H1 (cell line): ENCODE measurements around the gene PTPN2. TPM values are rescaled to one million over a fixed set of nuclear protein-coding genes. Genes with fewer than 3 reads are reported as not detected.

Source experiments
- CTCF ChIA-PET: fragments of 300-600 bp; sonication (Branson Sonifier 250); formaldehyde crosslinking; loops from one replicate; lab custom pipeline; 2021; ENCODE audit not compliant: partially characterized antibody; lab: Charles Lee
- POLR2A ChIA-PET: fragments of 300-600 bp; sonication (Branson Sonifier 250); formaldehyde crosslinking; loops from one replicate; lab custom pipeline; 2021; ENCODE audit warnings: inconsistent platforms; ENCODE audit not compliant: partially characterized antibody; lab: Charles Lee
- DNase-seq, 2 experiments: peaks; one replicate each; pipeline versions ENCODE4 v3.0.0 to v3.0.0-alpha.2; 2010 to 2022; ENCODE audit warnings: low spot score in 2 of 2, low read depth in 1 of 2, mixed read lengths in 1 of 2
- FAIRE-seq: peaks from 2 replicates; lab custom pipeline; 2011; peaks lifted over from hg19 to GRCh38; lab: Jason Lieb, UNC
- H2AFZ ChIP-seq: 2 replicates; pipeline ENCODE4 v1.8.1; 2012; ENCODE audit warnings: low read length, inconsistent platforms
- H2AK5ac ChIP-seq: 2 replicates; pipeline ENCODE4 v1.6.1; 2013; ENCODE audit warnings: low read depth, low read length
- H2BK120ac ChIP-seq: replicated peaks from 2 replicates; pipeline ENCODE3; 2013; ENCODE audit warnings: low read depth, low read length, inconsistent platforms
- H2BK12ac ChIP-seq: 2 replicates; pipeline ENCODE4 v1.6.1; 2013; ENCODE audit warnings: low read depth, low read length
- H2BK15ac ChIP-seq: 2 replicates; pipeline ENCODE4 v1.6.1; 2013; ENCODE audit warnings: low read length
- H2BK20ac ChIP-seq: 2 replicates; pipeline ENCODE4 v1.6.1; 2013; ENCODE audit warnings: low read length
- H2BK5ac ChIP-seq: 2 replicates; pipeline ENCODE4 v1.6.1; 2013; ENCODE audit warnings: low read depth, low read length
- H3K14ac ChIP-seq: 2 replicates; pipeline ENCODE4 v1.6.1; 2013; ENCODE audit warnings: inconsistent platforms; ENCODE audit not compliant: insufficient read length
- H3K18ac ChIP-seq: 2 replicates; pipeline ENCODE4 v1.6.1; 2013; ENCODE audit warnings: low read length; ENCODE audit errors: extremely low read depth
- H3K23ac ChIP-seq: 2 replicates; pipeline ENCODE4 v1.6.1; 2013; ENCODE audit warnings: inconsistent platforms; ENCODE audit not compliant: insufficient read length
- H3K23me2 ChIP-seq: 2 replicates; pipeline ENCODE4 v1.6.1; 2013; ENCODE audit warnings: low read depth, low read length
- H3K27ac ChIP-seq: 2 replicates; pipeline ENCODE4 v1.6.1; 2011; ENCODE audit warnings: low read depth, low read length, inconsistent platforms
- H3K27me3 ChIP-seq, 4 experiments: replicated peaks in 1 of 4; 1 replicate in 1 of 4; 2 replicates in 3 of 4; pipeline versions ENCODE4 v1.6.1 to v1.8.1; 2011 to 2013; ENCODE audit warnings: low read length in 3 of 4, mild to moderate bottlenecking in 3 of 4, inconsistent platforms in 2 of 4, mixed read lengths in 2 of 4, moderate library complexity in 1 of 4; ENCODE audit not compliant: control insufficient read depth in 3 of 4, insufficient read depth in 3 of 4; ENCODE audit errors: extremely low read depth in 1 of 4
- H3K36me3 ChIP-seq, 4 experiments: 2 replicates each; pipeline versions ENCODE4 v1.6.1 to v1.8.1; 2011 to 2013; ENCODE audit warnings: mild to moderate bottlenecking in 4 of 4, low read length in 3 of 4, moderate library complexity in 2 of 4, control low read depth in 1 of 4, inconsistent platforms in 1 of 4; ENCODE audit not compliant: insufficient read depth in 4 of 4, control insufficient read depth in 2 of 4
- H3K4ac ChIP-seq: replicated peaks from 2 replicates; pipeline ENCODE3; 2013; ENCODE audit warnings: low read length, low read depth, mixed read lengths, inconsistent platforms; ENCODE audit not compliant: insufficient read length
- H3K4me1 ChIP-seq, 4 experiments: replicated peaks in 1 of 4; 1 replicate in 1 of 4; 2 replicates in 3 of 4; pipeline versions ENCODE4 v1.6.1 to v1.8.1; 2011 to 2013; ENCODE audit warnings: low read length in 3 of 4, inconsistent platforms in 2 of 4, mixed read lengths in 1 of 4; ENCODE audit not compliant: insufficient read depth in 4 of 4, control insufficient read depth in 3 of 4
- H3K4me2 ChIP-seq, 2 experiments: 2 replicates each; pipeline versions ENCODE4 v1.6.1 to v1.8.1; 2011 to 2013; ENCODE audit warnings: low read depth in 2 of 2, low read length in 2 of 2, control low read depth in 1 of 2, inconsistent platforms in 1 of 2, mild to moderate bottlenecking in 1 of 2; ENCODE audit not compliant: insufficient read depth in 1 of 2
- H3K4me3 ChIP-seq, 4 experiments: fragments of 200-600, 300-600 bp in 1 of 4; sonication (generic), shearing (Covaris generic), sonication (Bioruptor Twin) in 1 of 4; 2 replicates each; pipeline versions ENCODE4 v1.5.1 to v1.8.1; 2011 to 2016; ENCODE audit warnings: low read length in 4 of 4, low read depth in 3 of 4, control low read depth in 2 of 4, inconsistent platforms in 2 of 4, mild to moderate bottlenecking in 2 of 4, mixed read lengths in 1 of 4, moderate library complexity in 1 of 4; ENCODE audit not compliant: insufficient read depth in 2 of 4; ENCODE audit errors: extremely low read depth in 1 of 4
- H3K56ac ChIP-seq: replicated peaks from 2 replicates; pipeline ENCODE3; 2013; ENCODE audit warnings: low read depth, mild to moderate bottlenecking, mixed read lengths, low read length, inconsistent platforms; ENCODE audit not compliant: insufficient read length
- H3K79me1 ChIP-seq: 2 replicates; pipeline ENCODE4 v1.6.1; 2013; ENCODE audit warnings: low read depth, low read length, control low read depth
- H3K79me2 ChIP-seq, 2 experiments: 2 replicates each; pipeline versions ENCODE4 v1.6.1 to v1.8.1; 2012 to 2013; ENCODE audit warnings: low read length in 2 of 2, mild to moderate bottlenecking in 2 of 2, inconsistent platforms in 1 of 2; ENCODE audit not compliant: insufficient read depth in 2 of 2, control insufficient read depth in 1 of 2
- H3K9ac ChIP-seq, 4 experiments: replicated peaks in 1 of 4; 1 replicate in 1 of 4; 2 replicates in 3 of 4; pipeline versions ENCODE4 v1.6.1 to v1.8.1; 2011 to 2013; ENCODE audit warnings: low read depth in 3 of 4, low read length in 3 of 4, control low read depth in 2 of 4, mild to moderate bottlenecking in 2 of 4, moderate library complexity in 2 of 4, inconsistent platforms in 1 of 4; ENCODE audit errors: extremely low read depth in 1 of 4
- H3K9me3 ChIP-seq, 2 experiments: 2 replicates each; pipeline versions ENCODE4 v1.6.1 to v1.8.1; 2012 to 2013; ENCODE audit warnings: mild to moderate bottlenecking in 2 of 2, moderate library complexity in 2 of 2, control low read depth in 1 of 2, inconsistent platforms in 1 of 2, low read depth in 1 of 2, low read length in 1 of 2, mixed read lengths in 1 of 2; ENCODE audit not compliant: insufficient read depth in 2 of 2
- H4K20me1 ChIP-seq, 2 experiments: replicated peaks in 1 of 2; 2 replicates each; pipeline versions ENCODE3 to v1.8.1; 2011 to 2013; ENCODE audit warnings: inconsistent platforms in 2 of 2, low read length in 2 of 2, mild to moderate bottlenecking in 1 of 2; ENCODE audit not compliant: insufficient read depth in 2 of 2, control insufficient read depth in 1 of 2
- H4K5ac ChIP-seq: 2 replicates; pipeline ENCODE4 v1.6.1; 2013; ENCODE audit warnings: low read length, low read depth, mixed read lengths, inconsistent platforms; ENCODE audit not compliant: insufficient read length
- H4K8ac ChIP-seq: 2 replicates; pipeline ENCODE4 v1.8.0; 2013; ENCODE audit warnings: mild to moderate bottlenecking, moderate library complexity, low read length, inconsistent platforms; ENCODE audit not compliant: insufficient read depth; ENCODE audit errors: extremely low read depth
- H4K91ac ChIP-seq: replicated peaks from 2 replicates; pipeline ENCODE3; 2013; ENCODE audit warnings: low read length, mixed read lengths, inconsistent platforms; ENCODE audit not compliant: insufficient read length
- CBX5 ChIP-seq: fragments of 300-800, 300-1000 bp; sonication (generic); IDR thresholded peaks from 2 replicates; pipeline ENCODE4 v1.7.1; 2016; ENCODE audit warnings: antibody characterized with exemption, low read length, low read depth
- CEBPB ChIP-seq: IDR thresholded peaks from 2 replicates; pipeline ENCODE4 v1.6.1; 2012; ENCODE audit warnings: low read depth, low read length
- EP300 ChIP-seq, 2 experiments: IDR thresholded peaks; 1 replicate in 1 of 2; 2 replicates in 1 of 2; pipeline ENCODE4 v1.6.1; 2011 to 2012; ENCODE audit warnings: low read depth in 2 of 2, low read length in 2 of 2, mild to moderate bottlenecking in 2 of 2, borderline replicate concordance in 1 of 2, inconsistent platforms in 1 of 2, moderate library complexity in 1 of 2
- FOSL1 ChIP-seq: IDR thresholded peaks from 2 replicates; pipeline ENCODE4 v1.6.1; 2011; ENCODE audit warnings: mild to moderate bottlenecking, low read depth, low read length, moderate library complexity; ENCODE audit not compliant: insufficient read depth
- KDM5A ChIP-seq: fragments of 200-600 bp; IDR thresholded peaks from 2 replicates; pipeline ENCODE4 v1.7.1; 2012; ENCODE audit warnings: mild to moderate bottlenecking, low read length, inconsistent platforms, mixed read lengths
- MAFK ChIP-seq: IDR thresholded peaks from 2 replicates; pipeline ENCODE4 v1.6.1; 2012; ENCODE audit warnings: low read depth, mild to moderate bottlenecking, improper control_type of control experiment, low read length
- MAX ChIP-seq: IDR thresholded peaks from 2 replicates; pipeline ENCODE4 v1.6.1; 2012; ENCODE audit warnings: inconsistent platforms
- POU5F1 ChIP-seq: IDR thresholded peaks from 2 replicates; pipeline ENCODE4 v1.6.1; 2011; ENCODE audit warnings: low read depth, mild to moderate bottlenecking, low read length, moderate library complexity
- SIX5 ChIP-seq: IDR thresholded peaks from 2 replicates; pipeline ENCODE4 v1.6.1; 2011; ENCODE audit warnings: mild to moderate bottlenecking, low read depth, low read length
- SP1 ChIP-seq: IDR thresholded peaks from 2 replicates; pipeline ENCODE4 v1.6.1; 2011; ENCODE audit warnings: low read depth, low read length
- SP4 ChIP-seq: IDR thresholded peaks from 2 replicates; pipeline ENCODE4 v1.6.1; 2012; ENCODE audit warnings: low read length, inconsistent platforms
- TAF7 ChIP-seq: optimal IDR thresholded peaks from 2 replicates; pipeline ENCODE3; 2011; ENCODE audit warnings: low read depth, mild to moderate bottlenecking, inconsistent platforms, low read length, moderate library complexity, borderline replicate concordance
- ZNF274 ChIP-seq: IDR thresholded peaks from 2 replicates; pipeline ENCODE4 v1.7.0; 2012; ENCODE audit warnings: low read length, borderline replicate concordance; ENCODE audit errors: extremely low read depth
- WGBS, 2 experiments: shearing (Covaris generic) in 1 of 2; methylation state at CpG; one replicate each; pipeline versions ENCODE4 v1.1.6 to v1.1.7; 2013 to 2015; ENCODE audit warnings: low lambda C conversion rate in 2 of 2, mixed read lengths in 2 of 2, inconsistent platforms in 1 of 2, low coverage in 1 of 2, missing lambda C conversion rate in 1 of 2; ENCODE audit not compliant: insufficient replicate concordance in 2 of 2, insufficient coverage in 1 of 2, insufficient read length in 1 of 2; ENCODE audit errors: extremely low coverage in 1 of 2, missing lambda C conversion rate in 1 of 2; 5-methylcytosine and 5-hydroxymethylcytosine counted together
- polyA plus RNA-seq, 7 experiments: library from polyadenylated mRNA; depleted of rRNA in 3 of 7; stranded (reverse) in 5 of 7; unstranded in 2 of 7; fragments of >200 nt in 5 of 7; fragments of 200-250 nt in 2 of 7; gene quantifications; 1 replicate in 5 of 7; 2 replicates in 1 of 7; 4 replicates in 1 of 7; pipeline versions ENCODE4 v1.2.1 to v1.2.3, GENCODE V29; 2011 to 2013; ENCODE audit warnings: missing spikeins in 2 of 7, mixed read lengths in 2 of 7
- total RNA-seq: library from RNA; stranded (reverse); fragmentation: NEBNext Ultra II Directional; extraction: Animal tissue kit (Norgen Biotek cat#: 25700); gene quantifications from 2 replicates; pipeline ENCODE4 v1.2.1, GENCODE V29; 2021

Gene PTPN2
- total and polyA plus RNA-seq, 2 of the 8 experiments (the other 6 are each of a cell fraction or from before 2014, with no cell fraction given): 16.4 to 54.0 TPM

- H3K36me3 ChIP-seq: peaks cover 0 to 8% (median 0%) of the 10 kb centered on the region in 4 experiments; a peak in 3 of 8 replicates
- peaks cover 3 to 84% of the 10 kb centered on the region in 2 experiments; a peak in 3 of 4 replicates for H3K79me2 ChIP-seq
- no peaks in the 10 kb centered on the region; the same call in 1 of the 2 replicates for H3K23me2 ChIP-seq
- no peak overlapping the region for H4K91ac ChIP-seq
- ChIA-PET CTCF (interaction anchor here (0.8 to 1.4 kb wide), 4 partner anchors 9 to 28 kb away, joined by 4 to 5 read pairs (median 4); no protein-coding TSS in a partner anchor), POLR2A (interaction anchor here (0.6 to 1.3 kb wide), 4 partner anchors 9 to 159 kb away, joined by 3 to 6 read pairs (median 4); partner anchors contain the start of genes CEP76 and PSMG2)
- no peaks in the 10 kb centered on the region for H3K9me3 ChIP-seq
- H3K27me3 ChIP-seq: no peaks in the 10 kb centered on the region
- no peak overlapping the region for H3K4ac ChIP-seq
- H3K79me1 ChIP-seq: peaks cover 2% of the 10 kb centered on the region; the same call in 1 of the 2 replicates
- no peak overlapping the region for H2BK12ac ChIP-seq
- H3K56ac ChIP-seq: peak overlapping the region; percentile 39
- 96% methylated on average over 1 of the region's 1 CpG; no CpG with 5 or more reads in 1 of the 2 experiments for WGBS, 2 experiments
- H4K8ac ChIP-seq: no peak overlapping the region
- no peak overlapping the region for H2AK5ac ChIP-seq
- DNase-seq (no peak), FAIRE-seq (no peak)
- H2BK5ac ChIP-seq: no peak overlapping the region
- no peak overlapping the region for H3K14ac ChIP-seq
- H2BK20ac ChIP-seq: no peak overlapping the region
- H3K4me2 ChIP-seq: no peak overlapping the region; a peak in 1 of 4 replicates
- peaks cover 0 to 4% of the 10 kb centered on the region in 2 experiments for H4K20me1 ChIP-seq
- no peak overlapping the region for H3K18ac ChIP-seq
- H2BK120ac ChIP-seq: peak overlapping the region; percentile 72
- H3K4me1 ChIP-seq: peaks cover 0 to 12% (median 5%) of the 10 kb centered on the region in 4 experiments; a peak in 5 of 7 replicates
- no peak overlapping the region for H3K23ac ChIP-seq
- no peak overlapping the region for H4K5ac ChIP-seq
- H2BK15ac ChIP-seq: no peak overlapping the region
- no peak overlapping the region for H3K4me3 ChIP-seq
- 0 out of 2 replicates have a peak overlapping the region, but pooled peaks have one; percentile 30 for H3K27ac ChIP-seq
- H2AFZ ChIP-seq: no peak overlapping the region
- H3K9ac ChIP-seq: no peak overlapping the region
- no peak for TF ChIP-seq SIX5
- TF ChIP-seq KDM5A: no peak
- no peak for TF ChIP-seq ZNF274
- TF ChIP-seq MAX: no peak
- TF ChIP-seq POU5F1: no peak
- TF ChIP-seq SP4: no peak
- no peak for TF ChIP-seq CEBPB
- no peak for TF ChIP-seq EP300 (IDR thresholded peaks at IDR 0.05; ENCODE audit: borderline replicate concordance in 1 of 2, low read depth in 2 of 2, low read length in 2 of 2)
- no peak for TF ChIP-seq SP1
- TF ChIP-seq MAFK: no peak
- TF ChIP-seq FOSL1: no peak
- no peak for TF ChIP-seq CBX5
- TF ChIP-seq TAF7: no peak
Observed at GRCh38 chr18:12861637-12862036, 22.4 kb downstream of the PTPN2 start.
